ENCODE data around the gene SEMA7A. TPM values are rescaled to one million over a fixed set of nuclear protein-coding genes. Genes with fewer than 3 reads are reported as not detected.

Gene SEMA7A
- total RNA-seq, 1 donor from 2014 or later = 51.5 TPM

GRCh38 chr15:74430510-74430951 lies 3.2 kb downstream of the SEMA7A start:
- no peak for DNase-seq

- no peak for DNase-seq
These were observed 3.9 kb downstream of the SEMA7A start for GRCh38 chr15:74429781-74430400.

GRCh38 chr15:74428970-74429780 lies 4.6 kb downstream of the SEMA7A start:
- no peak for DNase-seq

- no peak for DNase-seq
These were observed 5.3 kb downstream of the SEMA7A start for GRCh38 chr15:74428442-74428787.

- DNase-seq = no peak
These were observed 5.9 kb downstream of the SEMA7A start for GRCh38 chr15:74427607-74428441.

- DNase-seq = no peak
These were observed 7.1 kb downstream of the SEMA7A start for GRCh38 chr15:74426404-74427281.

GRCh38 chr15:74425630-74426029 lies 8.1 kb downstream of the SEMA7A start:
- DNase-seq = no peak

GRCh38 chr15:74424901-74425528 lies 8.7 kb downstream of the SEMA7A start:
- DNase-seq = no peak

GRCh38 chr15:74423431-74424257 lies 10.1 kb downstream of the SEMA7A start:
- no peak for DNase-seq

- DNase-seq = no peak
These were observed 10.9 kb downstream of the SEMA7A start for GRCh38 chr15:74422652-74423430.

- no peak for DNase-seq
These were observed 11.5 kb downstream of the SEMA7A start for GRCh38 chr15:74422265-74422651.

GRCh38 chr15:74421302-74422245 lies 12.2 kb downstream of the SEMA7A start:
- DNase-seq = peak; percentile 84

- no peak for DNase-seq
These were observed 13.4 kb downstream of the SEMA7A start for GRCh38 chr15:74420193-74420905.

GRCh38 chr15:74419432-74419831 lies 14.3 kb downstream of the SEMA7A start:
- DNase-seq = no peak

- DNase-seq = no peak
These were observed 15.0 kb downstream of the SEMA7A start for GRCh38 chr15:74418575-74419338.

- no peak for DNase-seq
These were observed 16.1 kb downstream of the SEMA7A start for GRCh38 chr15:74417670-74418069.

GRCh38 chr15:74417225-74417624 lies 16.5 kb downstream of the SEMA7A start:
- no peak for DNase-seq
